Measurements from ENCODE around the gene LNX2.

DNA sequence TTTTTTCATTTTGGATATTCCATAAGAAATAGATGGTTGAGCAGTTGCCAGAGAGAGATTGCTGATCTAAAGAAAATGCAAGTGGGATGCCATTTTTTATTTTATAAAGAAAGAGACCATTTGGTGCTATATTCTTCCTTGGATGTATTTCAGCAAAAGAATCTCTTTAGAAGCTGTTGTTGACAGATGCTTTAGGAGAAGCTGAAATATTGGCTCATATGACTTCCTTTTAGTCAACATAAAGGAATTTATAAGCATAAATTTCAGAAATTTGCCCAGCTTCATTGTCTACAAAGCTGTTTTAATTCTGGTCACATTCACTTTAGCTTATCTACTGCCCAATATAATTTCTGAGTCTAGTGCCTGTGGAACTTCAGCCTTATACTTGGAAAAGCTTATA, 38.2 kb upstream of the LNX2 start:
- TF ChIP-seq, protein P1, sequence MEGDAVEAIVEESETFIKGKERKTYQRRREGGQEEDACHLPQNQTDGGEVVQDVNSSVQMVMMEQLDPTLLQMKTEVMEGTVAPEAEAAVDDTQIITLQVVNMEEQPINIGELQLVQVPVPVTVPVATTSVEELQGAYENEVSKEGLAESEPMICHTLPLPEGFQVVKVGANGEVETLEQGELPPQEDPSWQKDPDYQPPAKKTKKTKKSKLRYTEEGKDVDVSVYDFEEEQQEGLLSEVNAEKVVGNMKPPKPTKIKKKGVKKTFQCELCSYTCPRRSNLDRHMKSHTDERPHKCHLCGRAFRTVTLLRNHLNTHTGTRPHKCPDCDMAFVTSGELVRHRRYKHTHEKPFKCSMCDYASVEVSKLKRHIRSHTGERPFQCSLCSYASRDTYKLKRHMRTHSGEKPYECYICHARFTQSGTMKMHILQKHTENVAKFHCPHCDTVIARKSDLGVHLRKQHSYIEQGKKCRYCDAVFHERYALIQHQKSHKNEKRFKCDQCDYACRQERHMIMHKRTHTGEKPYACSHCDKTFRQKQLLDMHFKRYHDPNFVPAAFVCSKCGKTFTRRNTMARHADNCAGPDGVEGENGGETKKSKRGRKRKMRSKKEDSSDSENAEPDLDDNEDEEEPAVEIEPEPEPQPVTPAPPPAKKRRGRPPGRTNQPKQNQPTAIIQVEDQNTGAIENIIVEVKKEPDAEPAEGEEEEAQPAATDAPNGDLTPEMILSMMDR (conservative IDR thresholded peaks at IDR 0.05; ENCODE audit: low read depth, low read length) = no peak
- TF ChIP-seq EZH2 (IDR thresholded peaks at IDR 0.05; ENCODE audit: borderline replicate concordance, low read depth, low read length, poor library complexity, severe bottlenecking) = no peak

All from A673 (cell line).